Bronchial epithelial cell (primary cell): ENCODE measurements around the gene RBM6. TPM values are rescaled to one million over a fixed set of nuclear protein-coding genes. Genes with fewer than 3 reads are reported as not detected.
"Not testable (repeated sequence)": the region's sequence is repeated elsewhere in the genome, so short reads cannot be mapped to it uniquely, and the experiment has no call there.

Source experiments
- DNase-seq: peaks from one replicate; pipeline ENCODE4 v3.0.0-alpha.2; 2010; ENCODE audit warnings: low read depth
- FAIRE-seq: peaks from 2 replicates; lab custom pipeline; 2011; peaks lifted over from hg19 to GRCh38; lab: Jason Lieb, UNC
- H3K27me3 ChIP-seq: 2 replicates; pipeline ENCODE4 v1.5.1; 2011; ENCODE audit warnings: low read length; ENCODE audit not compliant: control insufficient read depth, insufficient read depth
- H3K36me3 ChIP-seq: 2 replicates; pipeline ENCODE4 v1.5.1; 2011; ENCODE audit warnings: low read length; ENCODE audit not compliant: control insufficient read depth, insufficient read depth
- H3K4me3 ChIP-seq: 2 replicates; pipeline ENCODE4 v1.5.1; 2011; ENCODE audit warnings: mild to moderate bottlenecking, low read depth, low read length, control low read depth
- CTCF ChIP-seq: IDR thresholded peaks from 2 replicates; pipeline ENCODE4 v1.5.1; 2011; ENCODE audit warnings: mild to moderate bottlenecking, moderate library complexity, low read length, control low read depth, inconsistent platforms; ENCODE audit not compliant: insufficient read depth, severe bottlenecking
- total RNA-seq: library from RNA; depleted of rRNA; stranded (reverse); fragments of >200 nt; gene quantifications from 2 replicates; pipeline ENCODE4 v1.2.1, GENCODE V29; 2014

RBM6 gene
- total RNA-seq, 1 donor from 2014 or later, result 35.5 TPM

GRCh38 chr3:49900491-49901153 is 39.3 kb upstream of the RBM6 start:
- peaks cover 27% of the 10 kb centered on the region for H3K36me3 ChIP-seq
- DNase-seq (peak; percentile 98), FAIRE-seq (peak; percentile 86)
- TF ChIP-seq CTCF, result no peak
- H3K27me3 ChIP-seq, result no peaks in the 10 kb centered on the region
- peak overlapping the region; percentile 50 for H3K4me3 ChIP-seq

GRCh38 chr3:49901366-49902339 is 38.3 kb upstream of the RBM6 start:
- no peak for FAIRE-seq
- peak overlapping the region; percentile 50 for H3K4me3 ChIP-seq
- no peak for TF ChIP-seq CTCF
- H3K27me3 ChIP-seq, result no peaks in the 10 kb centered on the region
- peaks cover 17% of the 10 kb centered on the region for H3K36me3 ChIP-seq
- DNase-seq, result peak; percentile 32

GRCh38 chr3:49902511-49903345 is 37.2 kb upstream of the RBM6 start:
- Histone ChIP-seq H3K4me3 (peak overlapping the region; percentile 50), H3K27me3 (no peaks in the 10 kb centered on the region), H3K36me3 (peaks cover 9% of the 10 kb centered on the region)
- TF ChIP-seq CTCF, result no peak
- DNase-seq (no peak), FAIRE-seq (no peak)

GRCh38 chr3:49903451-49904424 is 36.2 kb upstream of the RBM6 start, which contains the start of gene MST1R:
Gene MST1R, minus strand, starts transcription at chr3:49903873. Its CDS starts 264 bp downstream, at chr3:49903609.
- FAIRE-seq (no peak), DNase-seq (peak; percentile 82)
- Histone ChIP-seq H3K4me3 (peak within 1 kb of the TSS; percentile 50), H3K36me3 (peaks cover 4% of the 10 kb centered on the region), H3K27me3 (no peaks in the 10 kb centered on the region)
- no peak for TF ChIP-seq CTCF

- DNase-seq, H3K27me3 ChIP-seq, H3K4me3 ChIP-seq, H3K36me3 ChIP-seq, FAIRE-seq: not testable (repeated sequence)
These were observed 35.5 kb upstream of the RBM6 start for GRCh38 chr3:49904448-49904847.
